Measurements from ENCODE around the gene PAPSS2. TPM values are rescaled to one million over a fixed set of nuclear protein-coding genes. Genes with fewer than 3 reads are reported as not detected.

PAPSS2 gene
- total RNA-seq, 1 donor from 2014 or later, result 4.7 TPM

DNA sequence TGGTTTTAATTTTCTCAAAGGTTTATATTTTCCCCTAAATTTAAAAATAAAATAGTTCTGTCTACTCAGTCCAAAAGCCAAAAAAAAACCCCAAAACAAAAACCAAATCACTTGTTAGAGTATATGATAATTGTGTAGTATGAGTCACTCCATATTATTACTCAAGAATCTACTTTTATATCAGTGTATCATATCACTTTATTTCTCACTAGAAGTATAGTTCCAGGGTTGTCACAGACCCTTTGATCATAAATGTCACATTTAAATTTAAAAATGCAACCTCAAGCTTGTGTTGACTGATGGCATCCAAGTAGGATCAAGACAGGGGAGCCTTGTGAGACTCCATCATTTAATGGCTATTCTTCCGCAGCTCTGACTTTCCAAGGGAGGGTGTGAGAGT lies 61.0 kb downstream of the PAPSS2 start:
- H3K27me3 Mint-ChIP-seq (ENCODE audit: unreplicated experiment), result no peaks in the 10 kb centered on the region
- no peak for DNase-seq
- no peak overlapping the region for H3K4me3 Mint-ChIP-seq (ENCODE audit: unreplicated experiment)
- no peak overlapping the region for H3K27ac Mint-ChIP-seq (ENCODE audit: unreplicated experiment)
- H3K4me1 Mint-ChIP-seq (ENCODE audit: low read depth, unreplicated experiment), result no peaks in the 10 kb centered on the region
- no peaks in the 10 kb centered on the region for H3K9me3 Mint-ChIP-seq (ENCODE audit: unreplicated experiment)
- TF ChIP-seq, protein P1, sequence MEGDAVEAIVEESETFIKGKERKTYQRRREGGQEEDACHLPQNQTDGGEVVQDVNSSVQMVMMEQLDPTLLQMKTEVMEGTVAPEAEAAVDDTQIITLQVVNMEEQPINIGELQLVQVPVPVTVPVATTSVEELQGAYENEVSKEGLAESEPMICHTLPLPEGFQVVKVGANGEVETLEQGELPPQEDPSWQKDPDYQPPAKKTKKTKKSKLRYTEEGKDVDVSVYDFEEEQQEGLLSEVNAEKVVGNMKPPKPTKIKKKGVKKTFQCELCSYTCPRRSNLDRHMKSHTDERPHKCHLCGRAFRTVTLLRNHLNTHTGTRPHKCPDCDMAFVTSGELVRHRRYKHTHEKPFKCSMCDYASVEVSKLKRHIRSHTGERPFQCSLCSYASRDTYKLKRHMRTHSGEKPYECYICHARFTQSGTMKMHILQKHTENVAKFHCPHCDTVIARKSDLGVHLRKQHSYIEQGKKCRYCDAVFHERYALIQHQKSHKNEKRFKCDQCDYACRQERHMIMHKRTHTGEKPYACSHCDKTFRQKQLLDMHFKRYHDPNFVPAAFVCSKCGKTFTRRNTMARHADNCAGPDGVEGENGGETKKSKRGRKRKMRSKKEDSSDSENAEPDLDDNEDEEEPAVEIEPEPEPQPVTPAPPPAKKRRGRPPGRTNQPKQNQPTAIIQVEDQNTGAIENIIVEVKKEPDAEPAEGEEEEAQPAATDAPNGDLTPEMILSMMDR (IDR thresholded peaks at IDR 0.05; ENCODE audit: partially characterized antibody, unreplicated experiment), result no peak
- H3K36me3 Mint-ChIP-seq (ENCODE audit: unreplicated experiment), result no peaks in the 10 kb centered on the region

GRCh38 chr10:87721781-87722180 lies 62.1 kb downstream of the PAPSS2 start:
- Mint-ChIP-seq H3K27me3 (ENCODE audit: unreplicated experiment) (no peaks in the 10 kb centered on the region), H3K27ac (ENCODE audit: unreplicated experiment) (no peak overlapping the region), H3K9me3 (ENCODE audit: unreplicated experiment) (no peaks in the 10 kb centered on the region), H3K36me3 (ENCODE audit: unreplicated experiment) (no peaks in the 10 kb centered on the region), H3K4me3 (ENCODE audit: unreplicated experiment) (no peak overlapping the region), H3K4me1 (ENCODE audit: low read depth, unreplicated experiment) (no peaks in the 10 kb centered on the region)
- DNase-seq, result no peak
- TF ChIP-seq, protein P1 (IDR thresholded peaks at IDR 0.05; ENCODE audit: partially characterized antibody, unreplicated experiment), result no peak

- no peaks in the 10 kb centered on the region for H3K9me3 Mint-ChIP-seq (ENCODE audit: unreplicated experiment)
- TF ChIP-seq, protein P1 (IDR thresholded peaks at IDR 0.05; ENCODE audit: partially characterized antibody, unreplicated experiment), result no peak
Observed at GRCh38 chr10:87722716-87723115, 63.0 kb downstream of the PAPSS2 start.

GRCh38 chr10:87723500-87723899 lies 63.8 kb downstream of the PAPSS2 start:
- Mint-ChIP-seq H3K27me3 (ENCODE audit: unreplicated experiment) (no peaks in the 10 kb centered on the region), H3K27ac (ENCODE audit: unreplicated experiment) (no peak overlapping the region), H3K4me3 (ENCODE audit: unreplicated experiment) (no peak overlapping the region), H3K9me3 (ENCODE audit: unreplicated experiment) (no peaks in the 10 kb centered on the region), H3K4me1 (ENCODE audit: low read depth, unreplicated experiment) (no peaks in the 10 kb centered on the region), H3K36me3 (ENCODE audit: unreplicated experiment) (no peaks in the 10 kb centered on the region)
- no peak for DNase-seq
- TF ChIP-seq, protein P1 (IDR thresholded peaks at IDR 0.05; ENCODE audit: partially characterized antibody, unreplicated experiment), result no peak

More at GRCh38 chr10:87722716-87723115, 63.0 kb downstream of the PAPSS2 start:
- H3K27me3 Mint-ChIP-seq (ENCODE audit: unreplicated experiment), result no peaks in the 10 kb centered on the region
- H3K4me1 Mint-ChIP-seq (ENCODE audit: low read depth, unreplicated experiment), result no peaks in the 10 kb centered on the region
- H3K4me3 Mint-ChIP-seq (ENCODE audit: unreplicated experiment), result no peak overlapping the region
- no peaks in the 10 kb centered on the region for H3K36me3 Mint-ChIP-seq (ENCODE audit: unreplicated experiment)
- no peak overlapping the region for H3K27ac Mint-ChIP-seq (ENCODE audit: unreplicated experiment)
- DNase-seq, result no peak

DNA sequence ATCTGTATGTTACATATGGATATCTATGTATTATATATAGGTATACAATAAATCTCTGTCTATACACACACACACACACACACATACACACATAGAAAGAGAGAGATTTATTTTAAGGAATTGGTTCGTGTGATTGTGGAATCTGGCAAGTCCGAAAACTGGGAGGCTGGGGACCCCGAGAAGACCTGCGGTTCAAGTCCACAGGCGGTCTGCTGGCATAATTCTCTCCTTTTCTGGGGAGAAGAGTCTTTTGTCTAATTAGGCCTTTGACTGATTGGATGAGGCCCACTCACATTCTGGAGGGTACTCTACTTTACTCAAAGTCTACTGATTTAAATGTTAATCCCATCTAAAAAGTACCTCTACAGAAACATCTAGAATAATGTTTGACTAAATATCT lies 65.1 kb downstream of the PAPSS2 start:
- no peaks in the 10 kb centered on the region for H3K27me3 Mint-ChIP-seq (ENCODE audit: unreplicated experiment)
- no peaks in the 10 kb centered on the region for H3K36me3 Mint-ChIP-seq (ENCODE audit: unreplicated experiment)
- TF ChIP-seq, protein P1 (IDR thresholded peaks at IDR 0.05; ENCODE audit: partially characterized antibody, unreplicated experiment), result no peak
- no peak for DNase-seq
- no peak overlapping the region for H3K4me3 Mint-ChIP-seq (ENCODE audit: unreplicated experiment)
- no peaks in the 10 kb centered on the region for H3K4me1 Mint-ChIP-seq (ENCODE audit: low read depth, unreplicated experiment)
- H3K9me3 Mint-ChIP-seq (ENCODE audit: unreplicated experiment), result no peaks in the 10 kb centered on the region
- H3K27ac Mint-ChIP-seq (ENCODE audit: unreplicated experiment), result no peak overlapping the region
